Fibroblast of lung (primary cell): ENCODE measurements around the gene TIGD1. TPM values are rescaled to one million over a fixed set of nuclear protein-coding genes. Genes with fewer than 3 reads are reported as not detected.

ENCODE experiments used
- DNase-seq, 2 donors: peaks; one replicate each; pipeline versions ENCODE4 v3.0.0 to v3.0.0-alpha.2; 2010; ENCODE audit warnings: low read depth in 2 of 2
- H2AFZ ChIP-seq: 2 replicates; pipeline ENCODE4 v1.5.1; 2012; ENCODE audit warnings: low read length, control low read depth, inconsistent platforms
- H3K27ac ChIP-seq: 2 replicates; pipeline ENCODE4 v1.5.1; 2011; ENCODE audit warnings: low read length, control low read depth; ENCODE audit not compliant: insufficient read depth
- H3K27me3 ChIP-seq: 2 replicates; pipeline ENCODE4 v1.5.1; 2011; ENCODE audit warnings: mild to moderate bottlenecking, low read length; ENCODE audit not compliant: control insufficient read depth, insufficient read depth
- H3K36me3 ChIP-seq: 2 replicates; pipeline ENCODE4 v1.5.1; 2011; ENCODE audit warnings: low read length; ENCODE audit not compliant: control insufficient read depth, insufficient read depth
- H3K4me1 ChIP-seq: 2 replicates; pipeline ENCODE4 v1.5.1; 2011; ENCODE audit warnings: low read length; ENCODE audit not compliant: control insufficient read depth, insufficient read depth; ENCODE audit errors: extremely low read depth
- H3K4me2 ChIP-seq: 2 replicates; pipeline ENCODE4 v1.5.1; 2011; ENCODE audit warnings: low read length, control low read depth; ENCODE audit not compliant: insufficient read depth; ENCODE audit errors: extremely low read depth
- H3K4me3 ChIP-seq, 4 experiments: fragments of 200-600 bp in 1 of 4; sonication (generic) in 1 of 4; replicated peaks in 1 of 4; 2 replicates each; pipeline ENCODE4 v1.5.1; 2011 to 2016; ENCODE audit warnings: low read length in 4 of 4, low read depth in 3 of 4, mild to moderate bottlenecking in 3 of 4, control low read depth in 2 of 4, inconsistent platforms in 1 of 4, mixed read lengths in 1 of 4; ENCODE audit not compliant: insufficient read depth in 1 of 4; ENCODE audit errors: control extremely low read depth in 1 of 4
- H3K79me2 ChIP-seq: 2 replicates; pipeline ENCODE4 v1.5.1; 2012; ENCODE audit warnings: mild to moderate bottlenecking, low read length, inconsistent platforms; ENCODE audit not compliant: control insufficient read depth, insufficient read depth
- H3K9ac ChIP-seq: 2 replicates; pipeline ENCODE4 v1.5.1; 2011; ENCODE audit warnings: mild to moderate bottlenecking, low read length, control low read depth; ENCODE audit not compliant: insufficient read depth
- H3K9me3 ChIP-seq: 2 replicates; pipeline ENCODE4 v1.5.1; 2012; ENCODE audit warnings: low read depth, low read length; ENCODE audit not compliant: control insufficient read depth, insufficient read depth
- H4K20me1 ChIP-seq: 2 replicates; pipeline ENCODE4 v1.5.1; 2011; ENCODE audit warnings: low read length; ENCODE audit not compliant: control insufficient read depth, insufficient read depth; ENCODE audit errors: extremely low read depth
- EZH2 ChIP-seq: IDR thresholded peaks from 2 replicates; pipeline ENCODE4 v1.5.1; 2012; ENCODE audit warnings: low read length, control low read depth, mild to moderate bottlenecking; ENCODE audit errors: missing control alignments
- polyA plus RNA-seq, 2 donors: library from polyadenylated mRNA; depleted of rRNA in 1 of 2; stranded (reverse) in 1 of 2; unstranded in 1 of 2; fragments of >200 nt; gene quantifications; 2 replicates each; pipeline ENCODE4 v1.2.1, GENCODE V29; 2011 to 2012; ENCODE audit warnings: missing spikeins in 1 of 2
- total RNA-seq: library from RNA; depleted of rRNA; stranded (reverse); fragments of >200 nt; gene quantifications from 2 replicates; pipeline ENCODE4 v1.2.1, GENCODE V29; 2014
- TF ChIP-seq, protein P1 (sequence below), 2 donors: IDR thresholded peaks in 1 of 2; conservative IDR thresholded peaks in 1 of 2; 1 replicate in 1 of 2; 2 replicates in 1 of 2; pipeline ENCODE4 v1.5.1; 2011 to 2012; ENCODE audit warnings: low read length in 2 of 2, control low read depth in 1 of 2, inconsistent platforms in 1 of 2, low read depth in 1 of 2, mild to moderate bottlenecking in 1 of 2

Gene TIGD1
- total and polyA plus RNA-seq, 2 donors (not counting 1 experiment from before 2014, with no cell fraction given), result 2.5 to 4.0 TPM

DNA sequence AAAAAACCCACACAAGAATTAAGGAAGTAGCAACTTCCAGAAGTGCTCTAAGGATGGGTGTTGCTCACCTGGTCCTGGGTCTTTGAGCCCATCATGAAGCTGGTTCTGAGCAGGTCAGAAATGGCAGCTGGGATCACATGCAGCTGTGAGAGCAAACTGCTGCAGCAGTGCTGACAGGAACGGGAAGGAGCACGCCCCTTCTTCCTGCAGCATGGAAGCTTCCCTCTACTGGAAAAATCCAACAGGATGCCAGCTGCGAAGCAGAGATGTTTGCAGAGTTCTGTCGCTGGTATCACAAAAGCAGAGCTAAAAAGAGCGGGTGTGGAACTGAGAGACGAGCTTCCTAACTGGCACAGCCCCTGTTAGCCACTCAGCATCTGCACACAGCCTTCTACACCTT is 33.9 kb upstream of the TIGD1 start:
- no peaks in the 10 kb centered on the region for H4K20me1 ChIP-seq
- peaks cover 3% of the 10 kb centered on the region for H3K4me1 ChIP-seq
- no peak overlapping the region for H3K4me2 ChIP-seq
- no peak overlapping the region for H3K9ac ChIP-seq
- H3K27ac ChIP-seq, result no peak overlapping the region
- no peak overlapping the region for H2AFZ ChIP-seq
- no peaks in the 10 kb centered on the region for H3K27me3 ChIP-seq
- no peaks in the 10 kb centered on the region for H3K79me2 ChIP-seq
- TF ChIP-seq EZH2, result no peak
- H3K36me3 ChIP-seq, result no peaks in the 10 kb centered on the region
- no peak for DNase-seq
- no peaks in the 10 kb centered on the region for H3K9me3 ChIP-seq
- H3K4me3 ChIP-seq, result no peak overlapping the region

DNA sequence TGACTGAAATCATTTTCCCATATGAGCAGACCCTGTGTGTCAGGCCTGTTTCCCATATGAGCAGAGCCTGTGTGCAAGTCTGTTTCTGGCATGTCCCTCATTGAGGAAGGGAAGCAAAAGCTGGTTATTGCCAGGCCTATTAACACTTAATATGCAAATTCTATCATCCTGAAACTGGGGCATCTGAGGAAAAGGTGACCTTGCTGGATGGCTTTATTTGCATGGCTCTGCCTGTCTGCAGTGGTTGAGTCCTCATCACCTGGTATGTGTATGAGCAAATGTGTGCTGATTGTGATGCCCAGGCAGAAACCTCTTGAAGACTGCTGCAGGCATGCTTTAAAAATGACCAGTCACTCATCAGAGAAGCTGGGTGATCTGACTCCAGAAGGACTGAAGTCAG is 31.4 kb upstream of the TIGD1 start:
- no peaks in the 10 kb centered on the region for H3K9me3 ChIP-seq
- no peak overlapping the region for H3K27ac ChIP-seq
- no peak for TF ChIP-seq EZH2
- TF ChIP-seq, protein P1, sequence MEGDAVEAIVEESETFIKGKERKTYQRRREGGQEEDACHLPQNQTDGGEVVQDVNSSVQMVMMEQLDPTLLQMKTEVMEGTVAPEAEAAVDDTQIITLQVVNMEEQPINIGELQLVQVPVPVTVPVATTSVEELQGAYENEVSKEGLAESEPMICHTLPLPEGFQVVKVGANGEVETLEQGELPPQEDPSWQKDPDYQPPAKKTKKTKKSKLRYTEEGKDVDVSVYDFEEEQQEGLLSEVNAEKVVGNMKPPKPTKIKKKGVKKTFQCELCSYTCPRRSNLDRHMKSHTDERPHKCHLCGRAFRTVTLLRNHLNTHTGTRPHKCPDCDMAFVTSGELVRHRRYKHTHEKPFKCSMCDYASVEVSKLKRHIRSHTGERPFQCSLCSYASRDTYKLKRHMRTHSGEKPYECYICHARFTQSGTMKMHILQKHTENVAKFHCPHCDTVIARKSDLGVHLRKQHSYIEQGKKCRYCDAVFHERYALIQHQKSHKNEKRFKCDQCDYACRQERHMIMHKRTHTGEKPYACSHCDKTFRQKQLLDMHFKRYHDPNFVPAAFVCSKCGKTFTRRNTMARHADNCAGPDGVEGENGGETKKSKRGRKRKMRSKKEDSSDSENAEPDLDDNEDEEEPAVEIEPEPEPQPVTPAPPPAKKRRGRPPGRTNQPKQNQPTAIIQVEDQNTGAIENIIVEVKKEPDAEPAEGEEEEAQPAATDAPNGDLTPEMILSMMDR (conservative IDR thresholded peaks at IDR 0.05 in 1 of 2, IDR thresholded peaks at IDR 0.05 in 1 of 2; ENCODE audit: low read depth in 1 of 2, low read length in 2 of 2), result no peak
- no peak overlapping the region for H2AFZ ChIP-seq
- H3K4me3 ChIP-seq, result no peak overlapping the region
- no peak overlapping the region for H3K4me2 ChIP-seq
- DNase-seq, result no peak
- no peak overlapping the region for H3K9ac ChIP-seq
- no peaks in the 10 kb centered on the region for H4K20me1 ChIP-seq
- no peaks in the 10 kb centered on the region for H3K27me3 ChIP-seq
- H3K79me2 ChIP-seq, result no peaks in the 10 kb centered on the region
- no peaks in the 10 kb centered on the region for H3K36me3 ChIP-seq
- H3K4me1 ChIP-seq, result no peaks in the 10 kb centered on the region

DNA sequence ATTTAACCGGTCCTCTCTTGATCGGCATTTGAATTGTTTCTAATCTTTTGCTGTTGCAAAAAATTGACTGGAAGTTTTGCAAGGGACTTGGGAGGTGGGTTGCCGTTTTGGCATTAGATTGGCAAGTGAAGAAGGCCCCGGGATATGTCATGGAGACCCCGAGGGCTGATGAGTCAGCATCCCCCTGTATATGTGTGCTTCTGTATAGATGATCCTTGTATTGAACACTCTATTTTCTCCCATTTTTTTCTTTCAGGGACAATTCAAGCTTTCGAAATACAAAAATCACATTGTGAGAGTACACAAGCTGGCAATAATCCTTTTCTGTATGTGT is 30.3 kb upstream of the TIGD1 start:
- Histone ChIP-seq H4K20me1 (no peaks in the 10 kb centered on the region), H3K9me3 (no peaks in the 10 kb centered on the region), H3K4me3 (no peak overlapping the region), H3K4me2 (no peak overlapping the region), H3K9ac (no peak overlapping the region), H3K79me2 (no peaks in the 10 kb centered on the region), H2AFZ (no peak overlapping the region), H3K36me3 (no peaks in the 10 kb centered on the region), H3K27ac (no peak overlapping the region), H3K27me3 (no peaks in the 10 kb centered on the region), H3K4me1 (no peaks in the 10 kb centered on the region)
- TF ChIP-seq, protein P1 (conservative IDR thresholded peaks at IDR 0.05 in 1 of 2, IDR thresholded peaks at IDR 0.05 in 1 of 2; ENCODE audit: low read depth in 1 of 2, low read length in 2 of 2), result no peak
- DNase-seq, result no peak

DNA sequence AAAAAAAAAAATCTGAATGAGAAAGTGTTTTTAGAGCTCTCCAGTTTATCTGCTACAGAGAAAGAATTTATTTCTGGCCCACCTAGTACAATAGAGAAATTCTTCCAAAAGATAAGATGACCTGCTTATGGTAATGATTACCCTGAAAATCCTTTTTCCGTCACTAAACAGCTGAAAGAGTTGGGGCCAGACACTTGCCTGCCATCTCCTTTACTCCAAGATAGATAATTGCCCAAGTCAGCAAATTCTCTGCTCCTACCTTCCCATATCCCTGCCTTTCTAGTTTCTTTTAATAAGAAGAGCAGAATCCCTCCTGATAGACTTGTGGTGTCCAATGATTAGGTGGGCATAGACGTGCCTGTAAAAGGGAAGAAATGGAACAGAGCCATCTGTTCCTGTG is 28.3 kb upstream of the TIGD1 start:
- Histone ChIP-seq H3K79me2 (no peaks in the 10 kb centered on the region), H3K27me3 (no peaks in the 10 kb centered on the region), H3K9ac (no peak overlapping the region), H3K4me3 (no peak overlapping the region), H3K27ac (no peak overlapping the region), H3K36me3 (peaks cover 3% of the 10 kb centered on the region), H3K4me2 (no peak overlapping the region), H2AFZ (no peak overlapping the region), H3K4me1 (no peaks in the 10 kb centered on the region), H3K9me3 (no peaks in the 10 kb centered on the region), H4K20me1 (no peaks in the 10 kb centered on the region)
- TF ChIP-seq, protein P1 (conservative IDR thresholded peaks at IDR 0.05 in 1 of 2, IDR thresholded peaks at IDR 0.05 in 1 of 2; ENCODE audit: low read depth in 1 of 2, low read length in 2 of 2), result no peak
- no peak for TF ChIP-seq EZH2
- no peak for DNase-seq
